IMR-90 (cell line): ENCODE data around the gene HOXB1. TPM values are rescaled to one million over a fixed set of nuclear protein-coding genes. Genes with fewer than 3 reads are reported as not detected.

Source experiments
- ATAC-seq: fragments of 200-7000 bp; cut with Tn5 transposase; 2 replicates; pipeline ENCODE4 v1.9.1; 2020; ENCODE audit warnings: low read depth, mild to moderate bottlenecking, moderate library complexity
- BruUV-seq: library from RNA; stranded (reverse); fragments of 400-500 nt; replicated peaks from 2 replicates; lab custom pipeline; 2021; lab: Mats Ljungman, UMichigan
- CTCF ChIA-PET: fragments of 300-600 bp; formaldehyde crosslinking; extraction: SDS; loops from one replicate; lab custom pipeline; 2021; ENCODE audit warnings: antibody characterized with exemption; lab: Yijun Ruan, JAX
- POLR2A ChIA-PET: fragments of 300-600 bp; sonication (Branson Sonifier 250); formaldehyde crosslinking; loops from one replicate; lab custom pipeline; 2022; ENCODE audit warnings: antibody characterized with exemption; ENCODE audit not compliant: unreplicated experiment; lab: Charles Lee
- DNase-seq: peaks from one replicate; pipeline ENCODE4 v3.0.0; 2013
- H2AFZ ChIP-seq: replicated peaks from 2 replicates; pipeline ENCODE3; 2013; ENCODE audit warnings: low read length, mild to moderate bottlenecking; ENCODE audit not compliant: poor library complexity
- H2AK5ac ChIP-seq: 2 replicates; pipeline ENCODE4 v1.6.1; 2013; ENCODE audit warnings: low read depth, low read length, inconsistent platforms
- H2AK9ac ChIP-seq: replicated peaks from 2 replicates; pipeline ENCODE3; 2013; ENCODE audit warnings: mild to moderate bottlenecking, low read depth, low read length, moderate library complexity; ENCODE audit not compliant: poor library complexity
- H2BK120ac ChIP-seq: 2 replicates; pipeline ENCODE4 v1.6.1; 2013; ENCODE audit warnings: low read depth, low read length, inconsistent platforms
- H2BK15ac ChIP-seq: 3 replicates; pipeline ENCODE4 v1.6.1; 2013; ENCODE audit warnings: low read depth, low read length, inconsistent platforms
- H2BK20ac ChIP-seq: 2 replicates; pipeline ENCODE4 v1.6.1; 2013; ENCODE audit warnings: low read depth, mild to moderate bottlenecking, inconsistent platforms, low read length, moderate library complexity
- H2BK5ac ChIP-seq: 2 replicates; pipeline ENCODE4 v1.6.1; 2013; ENCODE audit warnings: mild to moderate bottlenecking, low read depth, low read length, inconsistent platforms; ENCODE audit not compliant: poor library complexity, severe bottlenecking
- H3K14ac ChIP-seq: replicated peaks from 2 replicates; pipeline ENCODE4 v1.6.1; 2013; ENCODE audit warnings: low read depth, low read length, inconsistent platforms
- H3K18ac ChIP-seq: 2 replicates; pipeline ENCODE4 v1.6.1; 2013; ENCODE audit warnings: low read depth, low read length, control low read depth
- H3K23ac ChIP-seq: 2 replicates; pipeline ENCODE4 v1.6.1; 2013; ENCODE audit warnings: low read depth, low read length, inconsistent platforms
- H3K27ac ChIP-seq: 2 replicates; pipeline ENCODE4 v1.5.1; 2013; ENCODE audit warnings: mild to moderate bottlenecking, control low read depth, low read length; ENCODE audit not compliant: insufficient read depth
- H3K27me3 ChIP-seq: 2 replicates; pipeline ENCODE4 v1.6.1; 2013; ENCODE audit warnings: low read length; ENCODE audit not compliant: control insufficient read depth, insufficient read depth
- H3K36me3 ChIP-seq: 2 replicates; pipeline ENCODE4 v1.6.1; 2013; ENCODE audit warnings: low read length, mixed read lengths; ENCODE audit not compliant: control insufficient read depth, insufficient read depth
- H3K4ac ChIP-seq: 2 replicates; pipeline ENCODE4 v1.6.1; 2013; ENCODE audit warnings: low read depth, low read length, inconsistent platforms
- H3K4me1 ChIP-seq: 2 replicates; pipeline ENCODE4 v1.6.1; 2013; ENCODE audit warnings: low read length, mixed read lengths; ENCODE audit not compliant: control insufficient read depth, insufficient read depth
- H3K4me2 ChIP-seq: 2 replicates; pipeline ENCODE4 v1.6.1; 2013; ENCODE audit warnings: low read depth, mild to moderate bottlenecking, control low read depth, low read length, moderate library complexity
- H3K4me3 ChIP-seq: 2 replicates; pipeline ENCODE4 v1.5.1; 2013; ENCODE audit warnings: low read depth, mild to moderate bottlenecking, control low read depth, low read length, moderate library complexity; ENCODE audit not compliant: insufficient read depth
- H3K56ac ChIP-seq: 2 replicates; pipeline ENCODE4 v1.6.1; 2013; ENCODE audit warnings: low read length, inconsistent platforms; ENCODE audit not compliant: insufficient read depth; ENCODE audit errors: extremely low read depth
- H3K79me1 ChIP-seq, 2 experiments: 2 replicates each; pipeline ENCODE4 v1.6.1; 2013; ENCODE audit warnings: low read length in 2 of 2, inconsistent platforms in 1 of 2, low read depth in 1 of 2
- H3K9ac ChIP-seq: 2 replicates; pipeline ENCODE4 v1.6.1; 2013; ENCODE audit warnings: low read depth, low read length, control low read depth
- H3K9me1 ChIP-seq: 2 replicates; pipeline ENCODE4 v1.6.1; 2013; ENCODE audit warnings: low read length, inconsistent platforms; ENCODE audit not compliant: insufficient read depth
- H3K9me3 ChIP-seq: 2 replicates; pipeline ENCODE4 v1.6.1; 2013; ENCODE audit warnings: low read length; ENCODE audit not compliant: control insufficient read depth, insufficient read depth
- H4K20me1 ChIP-seq: 2 replicates; pipeline ENCODE4 v1.6.1; 2013; ENCODE audit warnings: low read length, inconsistent platforms; ENCODE audit not compliant: insufficient read depth
- H4K5ac ChIP-seq: 2 replicates; pipeline ENCODE4 v1.6.1; 2013; ENCODE audit warnings: mild to moderate bottlenecking, low read depth, low read length, control low read depth
- H4K8ac ChIP-seq, 2 experiments: 2 replicates each; pipeline ENCODE4 v1.6.1; 2013; ENCODE audit warnings: low read depth in 2 of 2, low read length in 2 of 2, control low read depth in 1 of 2, inconsistent platforms in 1 of 2
- H4K91ac ChIP-seq: 2 replicates; pipeline ENCODE4 v1.6.1; 2013; ENCODE audit warnings: low read depth, low read length, inconsistent platforms; ENCODE audit not compliant: insufficient read depth
- BHLHE40 ChIP-seq: fragments of 150-350 bp; IDR thresholded peaks from 2 replicates; pipeline ENCODE4 v1.6.1; 2016; ENCODE audit warnings: mild to moderate bottlenecking, low read depth, low read length
- CEBPB ChIP-seq: IDR thresholded peaks from 2 replicates; pipeline ENCODE4 v1.6.1; 2012; ENCODE audit warnings: low read depth, low read length, improper control_type of control experiment
- CHD1 ChIP-seq: IDR thresholded peaks from 2 replicates; pipeline ENCODE4 v1.6.1; 2012; ENCODE audit warnings: low read depth, low read length, improper control_type of control experiment
- FOS ChIP-seq: fragments of 150-350 bp; IDR thresholded peaks from 2 replicates; pipeline ENCODE4 v1.6.1; 2016; ENCODE audit warnings: low read depth, low read length
- MAFK ChIP-seq: IDR thresholded peaks from 2 replicates; pipeline ENCODE4 v1.6.1; 2012; ENCODE audit warnings: low read depth, low read length, improper control_type of control experiment
- MAZ ChIP-seq: IDR thresholded peaks from 2 replicates; pipeline ENCODE4 v1.6.1; 2012; ENCODE audit warnings: low read depth, mild to moderate bottlenecking, low read length, improper control_type of control experiment, moderate library complexity, borderline replicate concordance
- MXI1 ChIP-seq: IDR thresholded peaks from 2 replicates; pipeline ENCODE4 v1.6.1; 2012; ENCODE audit warnings: low read depth, mild to moderate bottlenecking, low read length, moderate library complexity, borderline replicate concordance
- NFE2L2 ChIP-seq: fragments of 150-350 bp; IDR thresholded peaks from 2 replicates; pipeline ENCODE4 v1.6.1; 2016; ENCODE audit warnings: low read depth, mild to moderate bottlenecking, low read length
- POLR2A ChIP-seq: IDR thresholded peaks from 2 replicates; pipeline ENCODE4 v1.6.1; 2012; ENCODE audit warnings: mild to moderate bottlenecking, low read depth, low read length
- RAD21 ChIP-seq: IDR thresholded peaks from 2 replicates; pipeline ENCODE4 v1.6.1; 2012; ENCODE audit warnings: low read length, improper control_type of control experiment
- RCOR1 ChIP-seq: IDR thresholded peaks from 2 replicates; pipeline ENCODE4 v1.6.1; 2012; ENCODE audit warnings: mild to moderate bottlenecking, low read length, improper control_type of control experiment; ENCODE audit not compliant: insufficient replicate concordance
- RFX5 ChIP-seq: IDR thresholded peaks from 2 replicates; pipeline ENCODE4 v1.8.0; 2012; ENCODE audit warnings: low read depth, mild to moderate bottlenecking, low read length, moderate library complexity
- SMC3 ChIP-seq: fragments of 150-350 bp; IDR thresholded peaks from 2 replicates; pipeline ENCODE4 v1.6.1; 2016; ENCODE audit warnings: low read depth, mild to moderate bottlenecking, antibody characterized with exemption, low read length, moderate library complexity
- WGBS, 2 experiments: methylation state at CpG; one replicate each; pipeline versions ENCODE4 v1.1.5 to v1.1.7; 2013; ENCODE audit warnings: missing lambda C conversion rate in 2 of 2; ENCODE audit not compliant: insufficient read length in 1 of 2; ENCODE audit errors: extremely low coverage in 2 of 2; 5-methylcytosine and 5-hydroxymethylcytosine counted together
- dilution Hi-C: fragments of 300-500 bp; cut with HindIII; formaldehyde crosslinking; loops from one replicate; pipeline ENCODE4 v1.14.3; 2018; ENCODE audit warnings: low sequenced_read_pairs; ENCODE audit not compliant: unreplicated experiment
- in situ Hi-C: fragments of 300-500 bp; cut with MboI; formaldehyde crosslinking; loops from 3 replicates; pipeline ENCODE4 v1.14.3; 2019; ENCODE audit warnings: low sequenced_read_pairs, inconsistent platforms, mixed read lengths
- intact Hi-C: fragments of 100-400 bp; cut with micrococcal nuclease; formaldehyde crosslinking; loops from 2 replicates; pipeline ENCODE4 v1.10.0; 2022
- polyA plus RNA-seq, 3 experiments: library from polyadenylated mRNA; depleted of rRNA; stranded (reverse); fragments of >200 nt; gene quantifications; 2 replicates each; pipeline ENCODE4 v1.2.3, GENCODE V29; 2012; ENCODE audit warnings: low replicate concordance in 1 of 3
- total RNA-seq: library from RNA; depleted of rRNA; stranded (reverse); fragments of >200 nt; gene quantifications from 2 replicates; pipeline ENCODE4 v1.2.3, GENCODE V29; 2012
- TF ChIP-seq, protein P1 (sequence below): conservative IDR thresholded peaks from 2 replicates; pipeline ENCODE4 v1.5.1; 2012; ENCODE audit warnings: mild to moderate bottlenecking, low read depth, low read length, improper control_type of control experiment
- TF ChIP-seq, protein P2 (sequence below): fragments of 150-350 bp; IDR thresholded peaks from 2 replicates; pipeline ENCODE4 v1.6.1; 2017; ENCODE audit warnings: mild to moderate bottlenecking, antibody characterized with exemption, low read length, low read depth
- TF ChIP-seq, protein P3 (sequence below): fragments of 150-350 bp; IDR thresholded peaks from 2 replicates; pipeline ENCODE4 v1.6.1; 2016; ENCODE audit warnings: low read depth, mild to moderate bottlenecking, low read length, moderate library complexity, borderline replicate concordance

HOXB1 gene
- total and polyA plus RNA-seq, 2 of the 4 experiments (the other 2 are of a cell fraction), result not detected

DNA sequence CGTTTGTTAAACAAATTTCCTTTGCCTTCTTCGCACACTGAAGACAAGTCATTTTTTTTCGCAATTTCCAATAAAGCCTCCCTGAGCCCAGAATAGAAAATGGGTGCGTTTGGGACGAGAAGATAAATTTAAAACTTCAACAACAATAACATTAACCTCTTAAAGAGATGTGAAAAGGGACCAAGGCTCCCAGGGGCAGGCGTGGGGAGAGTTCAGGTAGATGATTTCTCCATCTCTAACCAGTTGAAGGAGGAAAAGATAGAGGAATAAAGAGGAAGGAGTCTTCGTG lies 48.6 kb upstream of the HOXB1 start:
- Histone ChIP-seq H3K4ac (peak overlapping the region; percentile 97), H2BK120ac (peak overlapping the region; percentile 93), H3K27ac (peak overlapping the region; percentile 99), H3K23ac (peak overlapping the region; percentile 100), H3K36me3 (peaks cover 31% of the 10 kb centered on the region), H3K79me1 (no peaks in the 10 kb centered on the region), H2AK9ac (peak overlapping the region; percentile 75), H2BK5ac (peak overlapping the region; percentile 99), H3K4me1 (peaks cover 16% of the 10 kb centered on the region), H3K18ac (peak overlapping the region; percentile 93), H3K9ac (peak overlapping the region; percentile 96), H3K56ac (peak overlapping the region; percentile 99), H2BK20ac (peak overlapping the region; percentile 61), H3K9me1 (no peaks in the 10 kb centered on the region; the same call in 1 of the 2 replicates), H3K9me3 (no peaks in the 10 kb centered on the region), H3K27me3 (no peaks in the 10 kb centered on the region), H2BK15ac (peak overlapping the region; percentile 63), H2AFZ (peak overlapping the region; percentile 71), H4K5ac (peak overlapping the region; percentile 93), H2AK5ac (peak overlapping the region; percentile 87), H4K8ac (peak overlapping the region; percentile 89 to 94), H4K20me1 (peaks cover 5% of the 10 kb centered on the region), H3K14ac (peak overlapping the region; percentile 97), H3K4me2 (peak overlapping the region; percentile 91), H4K91ac (peak overlapping the region; percentile 92), H3K4me3 (peak overlapping the region; percentile 60)
- no peak for TF ChIP-seq MAFK
- TF ChIP-seq, protein P1, sequence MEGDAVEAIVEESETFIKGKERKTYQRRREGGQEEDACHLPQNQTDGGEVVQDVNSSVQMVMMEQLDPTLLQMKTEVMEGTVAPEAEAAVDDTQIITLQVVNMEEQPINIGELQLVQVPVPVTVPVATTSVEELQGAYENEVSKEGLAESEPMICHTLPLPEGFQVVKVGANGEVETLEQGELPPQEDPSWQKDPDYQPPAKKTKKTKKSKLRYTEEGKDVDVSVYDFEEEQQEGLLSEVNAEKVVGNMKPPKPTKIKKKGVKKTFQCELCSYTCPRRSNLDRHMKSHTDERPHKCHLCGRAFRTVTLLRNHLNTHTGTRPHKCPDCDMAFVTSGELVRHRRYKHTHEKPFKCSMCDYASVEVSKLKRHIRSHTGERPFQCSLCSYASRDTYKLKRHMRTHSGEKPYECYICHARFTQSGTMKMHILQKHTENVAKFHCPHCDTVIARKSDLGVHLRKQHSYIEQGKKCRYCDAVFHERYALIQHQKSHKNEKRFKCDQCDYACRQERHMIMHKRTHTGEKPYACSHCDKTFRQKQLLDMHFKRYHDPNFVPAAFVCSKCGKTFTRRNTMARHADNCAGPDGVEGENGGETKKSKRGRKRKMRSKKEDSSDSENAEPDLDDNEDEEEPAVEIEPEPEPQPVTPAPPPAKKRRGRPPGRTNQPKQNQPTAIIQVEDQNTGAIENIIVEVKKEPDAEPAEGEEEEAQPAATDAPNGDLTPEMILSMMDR, result no peak
- no peak for TF ChIP-seq RAD21
- no peak for TF ChIP-seq CEBPB
- no peak for TF ChIP-seq MXI1
- no peak for TF ChIP-seq CHD1
- TF ChIP-seq POLR2A, result no peak
- no peak for TF ChIP-seq NFE2L2
- TF ChIP-seq FOS, result no peak
- TF ChIP-seq, protein P2, sequence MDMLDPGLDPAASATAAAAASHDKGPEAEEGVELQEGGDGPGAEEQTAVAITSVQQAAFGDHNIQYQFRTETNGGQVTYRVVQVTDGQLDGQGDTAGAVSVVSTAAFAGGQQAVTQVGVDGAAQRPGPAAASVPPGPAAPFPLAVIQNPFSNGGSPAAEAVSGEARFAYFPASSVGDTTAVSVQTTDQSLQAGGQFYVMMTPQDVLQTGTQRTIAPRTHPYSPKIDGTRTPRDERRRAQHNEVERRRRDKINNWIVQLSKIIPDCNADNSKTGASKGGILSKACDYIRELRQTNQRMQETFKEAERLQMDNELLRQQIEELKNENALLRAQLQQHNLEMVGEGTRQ, result no peak
- no peak for TF ChIP-seq SMC3
- TF ChIP-seq, protein P3, sequence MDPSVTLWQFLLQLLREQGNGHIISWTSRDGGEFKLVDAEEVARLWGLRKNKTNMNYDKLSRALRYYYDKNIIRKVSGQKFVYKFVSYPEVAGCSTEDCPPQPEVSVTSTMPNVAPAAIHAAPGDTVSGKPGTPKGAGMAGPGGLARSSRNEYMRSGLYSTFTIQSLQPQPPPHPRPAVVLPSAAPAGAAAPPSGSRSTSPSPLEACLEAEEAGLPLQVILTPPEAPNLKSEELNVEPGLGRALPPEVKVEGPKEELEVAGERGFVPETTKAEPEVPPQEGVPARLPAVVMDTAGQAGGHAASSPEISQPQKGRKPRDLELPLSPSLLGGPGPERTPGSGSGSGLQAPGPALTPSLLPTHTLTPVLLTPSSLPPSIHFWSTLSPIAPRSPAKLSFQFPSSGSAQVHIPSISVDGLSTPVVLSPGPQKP, result no peak
- no peak for TF ChIP-seq RCOR1
- TF ChIP-seq RFX5, result no peak
- TF ChIP-seq MAZ, result no peak
- no peak for TF ChIP-seq BHLHE40
- ChIA-PET CTCF (no interaction called here), POLR2A (interaction anchor here (0.5 to 1.2 kb wide), 3 partner anchors 24 to 38 kb away, joined by 3 read pairs; no protein-coding TSS in a partner anchor)
- ATAC-seq (no peak), DNase-seq (no peak)
- intact Hi-C loops (no loop called here), dilution Hi-C loops (no loop called here), in situ Hi-C loops (no loop called here)
- no TSS peak for BruUV-seq
- WGBS, 2 experiments, result no CpG with 5 or more reads among the region's 7 CpGs
